ENCODE data around the gene CLTC.

The CLTC gene

GRCh38 chr17:59607061-59607460, 12.6 kb upstream of the CLTC start:
- H3K4me3 ChIP-seq (ENCODE audit: low read depth, low read length): no peak overlapping the region
- H3K4me2 ChIP-seq (ENCODE audit: low read length): no peak overlapping the region
- H3K9me3 ChIP-seq (ENCODE audit: control insufficient read depth, low read length): no peaks in the 10 kb centered on the region
- H3K9ac ChIP-seq: no peak overlapping the region
- H2AFZ ChIP-seq: no peak overlapping the region
- H3K36me3 ChIP-seq (ENCODE audit: control insufficient read depth, insufficient read depth, low read length): no peaks in the 10 kb centered on the region
- TF ChIP-seq, protein P1, sequence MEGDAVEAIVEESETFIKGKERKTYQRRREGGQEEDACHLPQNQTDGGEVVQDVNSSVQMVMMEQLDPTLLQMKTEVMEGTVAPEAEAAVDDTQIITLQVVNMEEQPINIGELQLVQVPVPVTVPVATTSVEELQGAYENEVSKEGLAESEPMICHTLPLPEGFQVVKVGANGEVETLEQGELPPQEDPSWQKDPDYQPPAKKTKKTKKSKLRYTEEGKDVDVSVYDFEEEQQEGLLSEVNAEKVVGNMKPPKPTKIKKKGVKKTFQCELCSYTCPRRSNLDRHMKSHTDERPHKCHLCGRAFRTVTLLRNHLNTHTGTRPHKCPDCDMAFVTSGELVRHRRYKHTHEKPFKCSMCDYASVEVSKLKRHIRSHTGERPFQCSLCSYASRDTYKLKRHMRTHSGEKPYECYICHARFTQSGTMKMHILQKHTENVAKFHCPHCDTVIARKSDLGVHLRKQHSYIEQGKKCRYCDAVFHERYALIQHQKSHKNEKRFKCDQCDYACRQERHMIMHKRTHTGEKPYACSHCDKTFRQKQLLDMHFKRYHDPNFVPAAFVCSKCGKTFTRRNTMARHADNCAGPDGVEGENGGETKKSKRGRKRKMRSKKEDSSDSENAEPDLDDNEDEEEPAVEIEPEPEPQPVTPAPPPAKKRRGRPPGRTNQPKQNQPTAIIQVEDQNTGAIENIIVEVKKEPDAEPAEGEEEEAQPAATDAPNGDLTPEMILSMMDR (IDR thresholded peaks at IDR 0.05): no peak
- H3K79me2 ChIP-seq: no peaks in the 10 kb centered on the region
- no peak overlapping the region for H3K27ac ChIP-seq
- no peaks in the 10 kb centered on the region for H3K27me3 ChIP-seq (ENCODE audit: control insufficient read depth, insufficient read depth, low read length)
- no peaks in the 10 kb centered on the region for H3K4me1 ChIP-seq

GRCh38 chr17:59607817-59608403, 11.8 kb upstream of the CLTC start:
- Histone ChIP-seq H3K27ac (no peak overlapping the region), H3K4me3 (ENCODE audit: low read depth, low read length) (no peak overlapping the region), H3K9ac (no peak overlapping the region), H3K9me3 (ENCODE audit: control insufficient read depth, low read length) (no peaks in the 10 kb centered on the region), H3K36me3 (ENCODE audit: control insufficient read depth, insufficient read depth, low read length) (no peaks in the 10 kb centered on the region), H2AFZ (no peak overlapping the region), H3K79me2 (no peaks in the 10 kb centered on the region), H3K4me2 (ENCODE audit: low read length) (no peak overlapping the region), H3K4me1 (no peaks in the 10 kb centered on the region), H3K27me3 (ENCODE audit: control insufficient read depth, insufficient read depth, low read length) (no peaks in the 10 kb centered on the region)
- TF ChIP-seq, protein P1 (IDR thresholded peaks at IDR 0.05): no peak

GRCh38 chr17:59611503-59611902, 8.2 kb upstream of the CLTC start:
- TF ChIP-seq, protein P1 (IDR thresholded peaks at IDR 0.05): no peak
- H3K9ac ChIP-seq: no peak overlapping the region
- H3K4me3 ChIP-seq (ENCODE audit: low read depth, low read length): no peak overlapping the region
- no peaks in the 10 kb centered on the region for H3K79me2 ChIP-seq
- H3K9me3 ChIP-seq (ENCODE audit: control insufficient read depth, low read length): no peaks in the 10 kb centered on the region
- no peaks in the 10 kb centered on the region for H3K36me3 ChIP-seq (ENCODE audit: control insufficient read depth, insufficient read depth, low read length)
- H3K4me1 ChIP-seq: no peaks in the 10 kb centered on the region
- H3K27ac ChIP-seq: no peak overlapping the region
- H2AFZ ChIP-seq: no peak overlapping the region
- H3K27me3 ChIP-seq (ENCODE audit: control insufficient read depth, insufficient read depth, low read length): no peaks in the 10 kb centered on the region
- H3K4me2 ChIP-seq (ENCODE audit: low read length): no peak overlapping the region

- TF ChIP-seq, protein P1 (IDR thresholded peaks at IDR 0.05): no peak
- Histone ChIP-seq H3K4me1 (peaks cover 5% of the 10 kb centered on the region), H3K4me3 (ENCODE audit: low read depth, low read length) (no peak overlapping the region), H3K27ac (no peak overlapping the region), H3K4me2 (ENCODE audit: low read length) (no peak overlapping the region), H3K9ac (no peak overlapping the region), H3K79me2 (peaks cover 8% of the 10 kb centered on the region), H3K36me3 (ENCODE audit: control insufficient read depth, insufficient read depth, low read length) (no peaks in the 10 kb centered on the region), H3K9me3 (ENCODE audit: control insufficient read depth, low read length) (no peaks in the 10 kb centered on the region), H3K27me3 (ENCODE audit: control insufficient read depth, insufficient read depth, low read length) (no peaks in the 10 kb centered on the region), H2AFZ (no peak overlapping the region)
Observed at GRCh38 chr17:59616253-59616920, 3.3 kb upstream of the CLTC start.

All from parathyroid adenoma (tissue), 2 donors.